HepG2 (cell line): ENCODE measurements around the gene FUZ. TPM values are rescaled to one million over a fixed set of nuclear protein-coding genes. Genes with fewer than 3 reads are reported as not detected.
A peak's percentile ranks its signal among the peaks of the same experiment; 100 is the strongest.

Experiments used
- ATAC-seq: fragments of 200-7000 bp; cut with Tn5 transposase; 3 replicates; pipeline ENCODE4 v1.9.1; 2020; ENCODE audit warnings: mild to moderate bottlenecking, moderate library complexity
- BruUV-seq: library from RNA; stranded (reverse); fragments of 400-500 nt; replicated peaks from 2 replicates; lab custom pipeline; 2021; lab: Mats Ljungman, UMichigan
- CTCF ChIA-PET: fragments of 300-600 bp; formaldehyde crosslinking; extraction: SDS; loops from one replicate; lab custom pipeline; 2021; ENCODE audit warnings: low total read pairs, inconsistent platforms, low intra/inter-chr PET ratio; lab: Yijun Ruan, JAX
- POLR2A ChIA-PET: fragments of 350-600 bp; sonication (Branson Sonifier 250); formaldehyde crosslinking; loops from one replicate; lab custom pipeline; 2020; ENCODE audit warnings: antibody characterized with exemption, inconsistent platforms; lab: Yijun Ruan, JAX
- DNase-seq: peaks from one replicate; pipeline ENCODE4 v3.0.0-alpha.2; 2015; ENCODE audit warnings: low spot score
- FAIRE-seq: peaks from 3 replicates; lab custom pipeline; 2011; peaks lifted over from hg19 to GRCh38; lab: Jason Lieb, UNC
- H2AFZ ChIP-seq: one replicate; pipeline ENCODE4 v1.6.1; 2011; ENCODE audit warnings: low read length, inconsistent platforms
- H3K27ac ChIP-seq: fragments of 300-600 bp; 3 replicates; pipeline ENCODE4 v1.8.0; 2011; ENCODE audit warnings: mixed run types, mild to moderate bottlenecking, mixed read lengths, low read length, inconsistent platforms; ENCODE audit not compliant: insufficient read depth; ENCODE audit errors: extremely low read length
- H3K27me3 ChIP-seq, 2 experiments: fragments of 200-600 bp in 1 of 2; 2 replicates in 1 of 2; 3 replicates in 1 of 2; pipeline versions ENCODE4 v1.6.0 to v1.8.0; 2011; ENCODE audit warnings: low read length in 2 of 2, mild to moderate bottlenecking in 2 of 2, moderate library complexity in 2 of 2, inconsistent platforms in 1 of 2; ENCODE audit not compliant: insufficient read depth in 2 of 2, control insufficient read depth in 1 of 2
- H3K36me3 ChIP-seq, 2 experiments: fragments of 200-600 bp in 1 of 2; replicated peaks in 1 of 2; 2 replicates in 1 of 2; 3 replicates in 1 of 2; pipeline versions ENCODE4 v1.5.1 to v1.8.0; 2011; ENCODE audit warnings: low read length in 2 of 2, inconsistent platforms in 1 of 2; ENCODE audit not compliant: insufficient read depth in 2 of 2, control insufficient read depth in 1 of 2
- H3K4me1 ChIP-seq: 2 replicates; pipeline ENCODE4 v1.5.1; 2012; ENCODE audit warnings: low read length, inconsistent platforms; ENCODE audit not compliant: insufficient read depth
- H3K4me2 ChIP-seq: 2 replicates; pipeline ENCODE4 v1.6.0; 2011; ENCODE audit warnings: low read depth, low read length, inconsistent platforms
- H3K4me3 ChIP-seq, 3 experiments: fragments of 200-600 bp in 1 of 3; sonication (generic), shearing (Covaris generic) in 1 of 3; replicated peaks in 1 of 3; 2 replicates each; pipeline ENCODE4 v1.5.1; 2011 to 2016; ENCODE audit warnings: low read length in 3 of 3, inconsistent platforms in 2 of 3, low read depth in 2 of 3, mild to moderate bottlenecking in 2 of 3, control low read depth in 1 of 3, mixed read lengths in 1 of 3; ENCODE audit not compliant: insufficient read depth in 1 of 3
- H3K79me2 ChIP-seq: one replicate; pipeline ENCODE4 v1.6.1; 2011; ENCODE audit warnings: low read length, inconsistent platforms; ENCODE audit not compliant: insufficient read depth
- H3K9ac ChIP-seq: 2 replicates; pipeline ENCODE4 v1.6.0; 2011; ENCODE audit warnings: mild to moderate bottlenecking, low read depth, low read length, inconsistent platforms; ENCODE audit not compliant: insufficient read depth
- H3K9me3 ChIP-seq: 2 replicates; pipeline ENCODE4 v1.5.1; 2012; ENCODE audit warnings: mild to moderate bottlenecking, low read length
- H4K20me1 ChIP-seq: 2 replicates; pipeline ENCODE4 v1.6.0; 2011; ENCODE audit warnings: inconsistent platforms, mild to moderate bottlenecking, low read length, moderate library complexity; ENCODE audit not compliant: insufficient read depth
- AKAP8 ChIP-seq: sonication (generic); formaldehyde crosslinking; IDR thresholded peaks from 2 replicates; pipeline ENCODE4 v1.5.1; 2020; ENCODE audit warnings: mild to moderate bottlenecking, missing genetic modification reagents
- CCDC6 ChIP-seq: sonication (generic); formaldehyde crosslinking; IDR thresholded peaks from 2 replicates; pipeline ENCODE4 v1.8.1; 2022; ENCODE audit warnings: mild to moderate bottlenecking, missing genetic modification reagents, moderate library complexity
- CTCF ChIP-seq: sonication (generic); formaldehyde crosslinking; IDR thresholded peaks from 2 replicates; pipeline ENCODE4 v1.5.0; 2020; ENCODE audit warnings: mild to moderate bottlenecking, missing genetic modification reagents, moderate library complexity
- JDP2 ChIP-seq: sonication (generic); formaldehyde crosslinking; IDR thresholded peaks from 2 replicates; pipeline ENCODE4 v1.8.1; 2022; ENCODE audit warnings: missing genetic modification reagents, borderline replicate concordance
- MED8 ChIP-seq: sonication (generic); formaldehyde crosslinking; IDR thresholded peaks from 2 replicates; pipeline ENCODE4 v1.8.1; 2023; ENCODE audit warnings: mild to moderate bottlenecking, missing genetic modification reagents; ENCODE audit not compliant: insufficient replicate concordance
- NFATC3 ChIP-seq: sonication (generic); formaldehyde crosslinking; IDR thresholded peaks from 2 replicates; pipeline ENCODE4 v1.5.1; 2020; ENCODE audit warnings: mild to moderate bottlenecking, missing genetic modification reagents
- NONO ChIP-seq, 2 experiments: fragments of 450-650 bp in 1 of 2; sonication (generic) in 1 of 2; formaldehyde crosslinking in 1 of 2; IDR thresholded peaks in 1 of 2; conservative IDR thresholded peaks in 1 of 2; 2 replicates each; pipeline versions ENCODE4 v1.6.1 to v1.8.0; 2017 to 2022; ENCODE audit warnings: mild to moderate bottlenecking in 1 of 2, missing genetic modification reagents in 1 of 2, moderate library complexity in 1 of 2
- NR0B2 ChIP-seq: sonication (generic); formaldehyde crosslinking; IDR thresholded peaks from 2 replicates; pipeline ENCODE4 v1.4.0; 2020; ENCODE audit warnings: mild to moderate bottlenecking, missing genetic modification reagents
- RBFOX2 ChIP-seq: fragments of 200-400 bp; formaldehyde crosslinking; IDR thresholded peaks from 2 replicates; pipeline ENCODE4 v1.6.1; 2017; ENCODE audit warnings: low read depth, mild to moderate bottlenecking, low read length
- RBM22 ChIP-seq: fragments of 200-400 bp; formaldehyde crosslinking; optimal IDR thresholded peaks from 2 replicates; pipeline ENCODE3; 2017; ENCODE audit warnings: mild to moderate bottlenecking, low read length, moderate library complexity
- RFX5 ChIP-seq: IDR thresholded peaks from 2 replicates; pipeline ENCODE4 v1.6.1; 2011; ENCODE audit warnings: low read depth, low read length, improper control_type of control experiment
- ZFP62 ChIP-seq: sonication (generic); formaldehyde crosslinking; IDR thresholded peaks from 2 replicates; pipeline ENCODE4 v1.4.0; 2020; ENCODE audit warnings: missing genetic modification reagents
- ZNF331 ChIP-seq: sonication (generic); formaldehyde crosslinking; IDR thresholded peaks from 2 replicates; pipeline ENCODE4 v1.4.0; 2020; ENCODE audit warnings: missing genetic modification reagents
- ZNF367 ChIP-seq: sonication (generic); formaldehyde crosslinking; IDR thresholded peaks from 2 replicates; pipeline ENCODE4 v1.4.0; 2020; ENCODE audit warnings: missing genetic modification reagents, borderline replicate concordance
- ZNF441 ChIP-seq: sonication (generic); formaldehyde crosslinking; IDR thresholded peaks from 2 replicates; pipeline ENCODE4 v1.7.0; 2021; ENCODE audit warnings: missing genetic modification reagents, borderline replicate concordance
- ZNF737 ChIP-seq: sonication (generic); formaldehyde crosslinking; IDR thresholded peaks from 2 replicates; pipeline ENCODE4 v1.5.0; 2020; ENCODE audit warnings: missing genetic modification reagents, mild to moderate bottlenecking, borderline replicate concordance
- WGBS: methylation state at CpG from one replicate; pipeline ENCODE4 v1.1.6; 2017; ENCODE audit warnings: low lambda C conversion rate; 5-methylcytosine and 5-hydroxymethylcytosine counted together
- in situ Hi-C: cut with HindIII; loops from 2 replicates; pipeline ENCODE4 v1.10.0; 2017; ENCODE audit warnings: low pct_unique_long_range_greater_than_20kb; ENCODE audit not compliant: extremely low pct_ligation_motif_present
- intact Hi-C: fragments of 100-400 bp; cut with micrococcal nuclease; formaldehyde crosslinking; loops from one replicate; pipeline ENCODE4 v1.10.0; 2022; ENCODE audit not compliant: unreplicated experiment
- polyA plus RNA-seq, 8 experiments: library from polyadenylated mRNA; depleted of rRNA in 3 of 8; stranded (reverse) in 7 of 8; unstranded in 1 of 8; fragments of >200 nt; fragmentation: Illumina TruSeq in 4 of 8; extraction: Trizol in 4 of 8; gene quantifications; 2 replicates each; pipeline versions ENCODE4 v1.2.1 to v1.2.3, GENCODE V29; 2011 to 2016; ENCODE audit warnings: low read depth in 4 of 8, missing spikeins in 1 of 8, mixed read lengths in 1 of 8; ENCODE audit not compliant: insufficient read depth in 1 of 8
- total RNA-seq, 5 experiments: library from RNA; depleted of rRNA; stranded (reverse); fragments of >200 nt; fragmentation: Illumina TruSeq; extraction: Trizol; gene quantifications; 2 replicates each; pipeline ENCODE4 v1.2.3, GENCODE V29; 2016; ENCODE audit warnings: low read depth in 1 of 5

The FUZ gene
- total and polyA plus RNA-seq, 2 of the 13 experiments (the other 11 are each of a cell fraction or from before 2014, with no cell fraction given): 0.08 TPM; not detected in 1

- Histone ChIP-seq H3K27me3 (no peaks in the 10 kb centered on the region), H3K27ac (no peak overlapping the region), H3K36me3 (peaks cover 37 to 67% of the 10 kb centered on the region in 2 experiments; a peak in 4 of 5 replicates), H3K79me2 (peaks cover 14% of the 10 kb centered on the region), H3K9ac (no peak overlapping the region), H3K4me1 (peaks cover 12% of the 10 kb centered on the region), H2AFZ (no peak overlapping the region), H3K4me2 (no peak overlapping the region), H4K20me1 (peaks cover 13% of the 10 kb centered on the region), H3K9me3 (no peaks in the 10 kb centered on the region), H3K4me3 (no peak overlapping the region)
- WGBS: no CpG with 5 or more reads among the region's 5 CpGs
- no peak for ATAC-seq
- intact Hi-C loops (no loop called here), in situ Hi-C loops (no loop called here)
- no peak for DNase-seq
- ChIA-PET CTCF (no interaction called here), POLR2A (interaction anchor here (1.1 to 1.2 kb wide), 2 partner anchors 19 to 48 kb away, joined by 4 to 5 read pairs; partner anchors contain the start of gene AKT1S1)
- no peak for TF ChIP-seq NFATC3 (CRISPR knock-in tag)
- no peak for TF ChIP-seq ZNF331 (CRISPR knock-in tag)
- TF ChIP-seq NONO (IDR thresholded peaks at IDR 0.05): no peak
- TF ChIP-seq NONO (CRISPR knock-in tag; conservative IDR thresholded peaks at IDR 0.05): peak; percentile 6; the same call in 1 of the 2 replicates
- FAIRE-seq: no peak
- BruUV-seq: no TSS peak
Observed at GRCh38 chr19:49857838-49858087, 44.7 kb upstream of the FUZ start.

- FAIRE-seq: no peak
- no peak for ATAC-seq
- no peaks in the 10 kb centered on the region for H3K9me3 ChIP-seq
- peaks cover 18% of the 10 kb centered on the region for H4K20me1 ChIP-seq
- H3K4me2 ChIP-seq: no peak overlapping the region
- peaks cover 37 to 67% of the 10 kb centered on the region in 2 experiments; a peak in 4 of 5 replicates for H3K36me3 ChIP-seq
- H3K27ac ChIP-seq: no peak overlapping the region
- peaks cover 19% of the 10 kb centered on the region for H3K79me2 ChIP-seq
- no TSS peak for BruUV-seq
- DNase-seq: no peak
- intact Hi-C loops: no loop called here
- no peaks in the 10 kb centered on the region for H3K27me3 ChIP-seq
- in situ Hi-C loops: no loop called here
- no peak overlapping the region for H3K9ac ChIP-seq
- H2AFZ ChIP-seq: no peak overlapping the region
- ChIA-PET POLR2A (interaction anchor here (1.1 to 1.2 kb wide), 2 partner anchors 19 to 47 kb away, joined by 4 to 5 read pairs; partner anchors contain the start of gene AKT1S1), CTCF (no interaction called here)
- WGBS: 98% methylated on average over 15 of the region's 26 CpGs
- no peak overlapping the region for H3K4me3 ChIP-seq
- H3K4me1 ChIP-seq: peaks cover 17% of the 10 kb centered on the region
- TF ChIP-seq ZFP62 (CRISPR knock-in tag): no peak
- TF ChIP-seq MED8 (CRISPR knock-in tag): no peak
- peak; percentile 78 for TF ChIP-seq RBFOX2
- no peak for TF ChIP-seq CTCF (CRISPR knock-in tag)
- TF ChIP-seq CCDC6 (CRISPR knock-in tag): 0 out of 2 replicates have a peak, but pooled peaks have one; percentile 37
- no peak for TF ChIP-seq ZNF367 (CRISPR knock-in tag)
- TF ChIP-seq RFX5: no peak
- TF ChIP-seq AKAP8: peak; percentile 88
- TF ChIP-seq ZNF737: no peak
- no peak for TF ChIP-seq JDP2
- TF ChIP-seq NR0B2 (CRISPR knock-in tag): no peak
- TF ChIP-seq RBM22: peak; percentile 80
- no peak for TF ChIP-seq ZNF441
Observed at GRCh38 chr19:49857061-49857837, 44.2 kb upstream of the FUZ start.
